Liver (tissue), 9 donors: ENCODE data around the gene APBA1. TPM values are rescaled to one million over a fixed set of nuclear protein-coding genes. Genes with fewer than 3 reads are reported as not detected.

Experiments used
- DNase-seq: peaks from one replicate; pipeline ENCODE4 v3.0.0-alpha.2; 2017; ENCODE audit warnings: low spot score
- H3K27ac ChIP-seq, 2 donors: one replicate each; pipeline ENCODE4 v1.7.0; 2013; ENCODE audit warnings: inconsistent platforms in 2 of 2, low read length in 2 of 2, control low read depth in 1 of 2, low read depth in 1 of 2, mild to moderate bottlenecking in 1 of 2
- H3K27me3 ChIP-seq, 4 donors: one replicate each; pipeline versions ENCODE4 v1.6.1 to v1.7.0; 2013; ENCODE audit warnings: low read length in 3 of 4, inconsistent platforms in 1 of 4, mild to moderate bottlenecking in 1 of 4, moderate library complexity in 1 of 4; ENCODE audit not compliant: control insufficient read depth in 4 of 4, insufficient read depth in 4 of 4
- H3K36me3 ChIP-seq, 4 donors: one replicate each; pipeline versions ENCODE4 v1.6.1 to v1.7.0; 2013; ENCODE audit warnings: low read length in 3 of 4, mild to moderate bottlenecking in 3 of 4, low read depth in 1 of 4, moderate library complexity in 1 of 4; ENCODE audit not compliant: control insufficient read depth in 4 of 4, insufficient read depth in 3 of 4
- H3K4me1 ChIP-seq, 4 donors: one replicate each; pipeline versions ENCODE4 v1.6.1 to v1.7.0; 2013; ENCODE audit warnings: low read length in 3 of 4, mild to moderate bottlenecking in 3 of 4, moderate library complexity in 1 of 4; ENCODE audit not compliant: control insufficient read depth in 4 of 4, insufficient read depth in 4 of 4
- H3K4me3 ChIP-seq, 3 donors: one replicate each; pipeline versions ENCODE4 v1.6.1 to v1.7.0; 2013; ENCODE audit warnings: low read length in 3 of 3, control low read depth in 1 of 3, low read depth in 1 of 3, mild to moderate bottlenecking in 1 of 3
- H3K9ac ChIP-seq, 2 donors: one replicate each; pipeline ENCODE4 v1.7.0; 2013; ENCODE audit warnings: low read length in 2 of 2, mild to moderate bottlenecking in 2 of 2, moderate library complexity in 2 of 2, control low read depth in 1 of 2, low read depth in 1 of 2
- H3K9me3 ChIP-seq, 4 donors: one replicate each; pipeline versions ENCODE4 v1.6.1 to v1.7.0; 2013; ENCODE audit warnings: low read length in 3 of 4; ENCODE audit not compliant: control insufficient read depth in 4 of 4
- EGR1 ChIP-seq, 2 donors: IDR thresholded peaks; 2 replicates each; pipeline ENCODE4 v1.6.1; 2016 to 2018; ENCODE audit warnings: antibody characterized with exemption in 2 of 2, low read depth in 2 of 2
- FOXA1 ChIP-seq: IDR thresholded peaks from 2 replicates; pipeline ENCODE4 v1.6.1; 2016; ENCODE audit warnings: antibody characterized with exemption
- FOXA2 ChIP-seq: IDR thresholded peaks from 2 replicates; pipeline ENCODE4 v1.6.1; 2016; ENCODE audit warnings: antibody characterized with exemption
- GABPA ChIP-seq, 2 donors: IDR thresholded peaks in 1 of 2; conservative IDR thresholded peaks in 1 of 2; 2 replicates each; pipeline ENCODE4 v1.6.1; 2016; ENCODE audit warnings: antibody characterized with exemption in 2 of 2, mild to moderate bottlenecking in 1 of 2, moderate library complexity in 1 of 2
- HNF4A ChIP-seq, 2 donors: conservative IDR thresholded peaks; 2 replicates each; pipeline ENCODE4 v1.6.1; 2016; ENCODE audit warnings: antibody characterized with exemption in 2 of 2, mild to moderate bottlenecking in 2 of 2
- HNF4G ChIP-seq: IDR thresholded peaks from 2 replicates; pipeline ENCODE4 v1.6.1; 2016; ENCODE audit warnings: antibody characterized with exemption
- JUND ChIP-seq, 2 donors: IDR thresholded peaks; 2 replicates each; pipeline ENCODE4 v1.6.1; 2016; ENCODE audit warnings: antibody characterized with exemption in 2 of 2
- NR2F2 ChIP-seq: IDR thresholded peaks from 2 replicates; pipeline ENCODE4 v1.6.1; 2016; ENCODE audit warnings: antibody characterized with exemption
- RAD21 ChIP-seq, 2 donors: IDR thresholded peaks; 2 replicates each; pipeline ENCODE4 v1.6.1; 2016; ENCODE audit warnings: antibody characterized with exemption in 2 of 2, mild to moderate bottlenecking in 2 of 2
- REST ChIP-seq: IDR thresholded peaks from 2 replicates; pipeline ENCODE4 v1.6.1; 2016; ENCODE audit warnings: antibody characterized with exemption, mild to moderate bottlenecking
- RXRA ChIP-seq, 2 donors: IDR thresholded peaks; 2 replicates each; pipeline ENCODE4 v1.6.1; 2017 to 2018; ENCODE audit warnings: antibody characterized with exemption in 2 of 2, mild to moderate bottlenecking in 1 of 2
- SP1 ChIP-seq: IDR thresholded peaks from 2 replicates; pipeline ENCODE4 v1.6.1; 2018; ENCODE audit warnings: antibody characterized with exemption, mild to moderate bottlenecking
- TAF1 ChIP-seq: conservative IDR thresholded peaks from 2 replicates; pipeline ENCODE4 v1.6.1; 2016; ENCODE audit warnings: antibody characterized with exemption, mild to moderate bottlenecking
- YY1 ChIP-seq: IDR thresholded peaks from 2 replicates; pipeline ENCODE4 v1.6.1; 2016; ENCODE audit warnings: antibody characterized with exemption, mild to moderate bottlenecking
- WGBS: extraction: QIAGEN DNeasy Blood & Tissue Kit; methylation state at CpG from one replicate; pipeline ENCODE4 v1.1.7; 2013; 5-methylcytosine and 5-hydroxymethylcytosine counted together
- polyA plus RNA-seq, 2 donors: library from polyadenylated mRNA; stranded (reverse) in 1 of 2; unstranded in 1 of 2; fragments of 200-250 nt in 1 of 2; fragments of >200 nt in 1 of 2; fragmentation: Nextera tagmentation in 1 of 2; extraction: Ambion mirVana in 1 of 2; gene quantifications; one replicate each; pipeline versions ENCODE4 v1.2.1 to v1.2.3, GENCODE V29; 2013 to 2015
- total RNA-seq, 2 donors: library from RNA; depleted of rRNA; stranded (reverse); fragments of >200 nt; gene quantifications; one replicate each; pipeline ENCODE4 v1.2.3, GENCODE V29; 2014
- TF ChIP-seq, protein P1 (sequence below): IDR thresholded peaks from 2 replicates; pipeline ENCODE4 v1.6.1; 2016; ENCODE audit warnings: antibody characterized with exemption
- TF ChIP-seq, protein P2 (sequence below): IDR thresholded peaks from 2 replicates; pipeline ENCODE4 v1.6.1; 2016; ENCODE audit warnings: antibody characterized with exemption
- TF ChIP-seq, protein P3 (sequence below): fragments of 150-350 bp; IDR thresholded peaks from 2 replicates; pipeline ENCODE4 v1.5.1; 2017; ENCODE audit warnings: improper control_type of control experiment, low read depth, low read length; ENCODE audit not compliant: missing input control
- TF ChIP-seq, protein P4 (sequence below): IDR thresholded peaks from 2 replicates; pipeline ENCODE4 v1.6.1; 2016; ENCODE audit warnings: antibody characterized with exemption
- donor health status: healthy.
- donor health status: healthy.
- donor health status: healthy.
- donor health status: healthy.
- donor health status: healthy.

APBA1 gene
- total and polyA plus RNA-seq, 4 donors = 2.8 to 19.0 (median 6.1) TPM

- Histone ChIP-seq H3K27me3 (no peaks in the 10 kb centered on the region), H3K4me1 (peaks cover 0 to 3% (median 0%) of the 10 kb centered on the region in 4 donors), H3K4me3 (no peak overlapping the region), H3K36me3 (no peaks in the 10 kb centered on the region), H3K9ac (no peak overlapping the region), H3K9me3 (no peaks in the 10 kb centered on the region), H3K27ac (no peak overlapping the region)
- 79% methylated on average over 3 of the region's 3 CpGs for WGBS
- no peak for DNase-seq
- TF ChIP-seq YY1 = no peak
- TF ChIP-seq, protein P1, sequence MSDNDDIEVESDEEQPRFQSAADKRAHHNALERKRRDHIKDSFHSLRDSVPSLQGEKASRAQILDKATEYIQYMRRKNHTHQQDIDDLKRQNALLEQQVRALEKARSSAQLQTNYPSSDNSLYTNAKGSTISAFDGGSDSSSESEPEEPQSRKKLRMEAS = no peak
- TF ChIP-seq, protein P2, sequence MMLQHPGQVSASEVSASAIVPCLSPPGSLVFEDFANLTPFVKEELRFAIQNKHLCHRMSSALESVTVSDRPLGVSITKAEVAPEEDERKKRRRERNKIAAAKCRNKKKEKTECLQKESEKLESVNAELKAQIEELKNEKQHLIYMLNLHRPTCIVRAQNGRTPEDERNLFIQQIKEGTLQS = no peak
- TF ChIP-seq, protein P3, sequence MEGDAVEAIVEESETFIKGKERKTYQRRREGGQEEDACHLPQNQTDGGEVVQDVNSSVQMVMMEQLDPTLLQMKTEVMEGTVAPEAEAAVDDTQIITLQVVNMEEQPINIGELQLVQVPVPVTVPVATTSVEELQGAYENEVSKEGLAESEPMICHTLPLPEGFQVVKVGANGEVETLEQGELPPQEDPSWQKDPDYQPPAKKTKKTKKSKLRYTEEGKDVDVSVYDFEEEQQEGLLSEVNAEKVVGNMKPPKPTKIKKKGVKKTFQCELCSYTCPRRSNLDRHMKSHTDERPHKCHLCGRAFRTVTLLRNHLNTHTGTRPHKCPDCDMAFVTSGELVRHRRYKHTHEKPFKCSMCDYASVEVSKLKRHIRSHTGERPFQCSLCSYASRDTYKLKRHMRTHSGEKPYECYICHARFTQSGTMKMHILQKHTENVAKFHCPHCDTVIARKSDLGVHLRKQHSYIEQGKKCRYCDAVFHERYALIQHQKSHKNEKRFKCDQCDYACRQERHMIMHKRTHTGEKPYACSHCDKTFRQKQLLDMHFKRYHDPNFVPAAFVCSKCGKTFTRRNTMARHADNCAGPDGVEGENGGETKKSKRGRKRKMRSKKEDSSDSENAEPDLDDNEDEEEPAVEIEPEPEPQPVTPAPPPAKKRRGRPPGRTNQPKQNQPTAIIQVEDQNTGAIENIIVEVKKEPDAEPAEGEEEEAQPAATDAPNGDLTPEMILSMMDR = no peak
- TF ChIP-seq HNF4G = no peak
- no peak for TF ChIP-seq HNF4A (conservative IDR thresholded peaks at IDR 0.05)
- no peak for TF ChIP-seq REST
- TF ChIP-seq NR2F2 = no peak
- no peak for TF ChIP-seq GABPA (IDR thresholded peaks at IDR 0.05 in 1 of 2, conservative IDR thresholded peaks at IDR 0.05 in 1 of 2)
- TF ChIP-seq JUND (IDR thresholded peaks at IDR 0.05) = no peak
- no peak for TF ChIP-seq FOXA1
- no peak for TF ChIP-seq FOXA2
- TF ChIP-seq RAD21 (IDR thresholded peaks at IDR 0.05) = no peak
- no peak for TF ChIP-seq SP1
- no peak for TF ChIP-seq RXRA (IDR thresholded peaks at IDR 0.05)
- TF ChIP-seq EGR1 (IDR thresholded peaks at IDR 0.05; ENCODE audit: low read depth in 2 of 2) = no peak
- TF ChIP-seq, protein P4, sequence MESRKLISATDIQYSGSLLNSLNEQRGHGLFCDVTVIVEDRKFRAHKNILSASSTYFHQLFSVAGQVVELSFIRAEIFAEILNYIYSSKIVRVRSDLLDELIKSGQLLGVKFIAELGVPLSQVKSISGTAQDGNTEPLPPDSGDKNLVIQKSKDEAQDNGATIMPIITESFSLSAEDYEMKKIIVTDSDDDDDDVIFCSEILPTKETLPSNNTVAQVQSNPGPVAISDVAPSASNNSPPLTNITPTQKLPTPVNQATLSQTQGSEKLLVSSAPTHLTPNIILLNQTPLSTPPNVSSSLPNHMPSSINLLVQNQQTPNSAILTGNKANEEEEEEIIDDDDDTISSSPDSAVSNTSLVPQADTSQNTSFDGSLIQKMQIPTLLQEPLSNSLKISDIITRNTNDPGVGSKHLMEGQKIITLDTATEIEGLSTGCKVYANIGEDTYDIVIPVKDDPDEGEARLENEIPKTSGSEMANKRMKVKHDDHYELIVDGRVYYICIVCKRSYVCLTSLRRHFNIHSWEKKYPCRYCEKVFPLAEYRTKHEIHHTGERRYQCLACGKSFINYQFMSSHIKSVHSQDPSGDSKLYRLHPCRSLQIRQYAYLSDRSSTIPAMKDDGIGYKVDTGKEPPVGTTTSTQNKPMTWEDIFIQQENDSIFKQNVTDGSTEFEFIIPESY = no peak
- no peak for TF ChIP-seq TAF1
Observed at GRCh38 chr9:69593301-69593700, 78.9 kb downstream of the APBA1 start.
